Stimulated activated CD4-positive, alpha-beta T cell treated with anti-CD3 and anti-CD28 coated beads, Interleukin-15, amount 100 ng/mL, for 1 hour (primary cell): ENCODE results near the gene RERE.

Experiments used
- DNase-seq, 2 donors: peaks; one replicate each; pipeline ENCODE4 v3.0.0-alpha.2; 2020; ENCODE audit warnings: low read depth in 1 of 2, low spot score in 1 of 2

Gene RERE

DNA sequence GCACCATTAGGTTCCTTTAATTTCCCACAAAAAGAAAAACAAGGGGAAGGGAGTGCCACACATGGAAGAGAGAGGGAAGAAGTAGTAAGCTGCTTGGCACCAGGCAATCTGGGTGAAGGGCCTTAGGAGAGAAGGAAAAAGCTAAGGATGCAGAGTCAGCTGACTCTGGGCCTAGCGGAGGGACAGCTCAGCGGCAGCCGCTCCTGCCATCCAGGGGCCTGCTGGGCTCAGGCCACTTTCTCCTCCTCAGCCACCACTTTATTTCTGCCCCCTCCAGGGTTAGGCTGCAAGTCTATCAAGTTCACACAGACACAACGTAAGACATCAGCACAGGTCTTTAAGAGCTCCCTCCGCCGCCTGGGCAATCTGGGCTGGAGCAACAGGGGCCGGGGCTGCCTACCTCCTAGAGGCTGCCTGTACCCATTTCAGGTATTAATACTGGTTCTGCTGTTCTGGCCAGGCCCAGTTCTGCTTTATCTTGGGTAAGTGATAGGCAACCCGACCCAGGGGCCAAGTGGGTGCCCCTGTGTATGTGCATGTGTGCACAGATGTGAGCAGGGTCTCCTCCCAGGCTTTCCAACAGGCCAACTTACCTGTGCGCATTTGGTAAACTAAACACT lies 446.0 kb downstream of the RERE start:
- no peak for DNase-seq

DNA sequence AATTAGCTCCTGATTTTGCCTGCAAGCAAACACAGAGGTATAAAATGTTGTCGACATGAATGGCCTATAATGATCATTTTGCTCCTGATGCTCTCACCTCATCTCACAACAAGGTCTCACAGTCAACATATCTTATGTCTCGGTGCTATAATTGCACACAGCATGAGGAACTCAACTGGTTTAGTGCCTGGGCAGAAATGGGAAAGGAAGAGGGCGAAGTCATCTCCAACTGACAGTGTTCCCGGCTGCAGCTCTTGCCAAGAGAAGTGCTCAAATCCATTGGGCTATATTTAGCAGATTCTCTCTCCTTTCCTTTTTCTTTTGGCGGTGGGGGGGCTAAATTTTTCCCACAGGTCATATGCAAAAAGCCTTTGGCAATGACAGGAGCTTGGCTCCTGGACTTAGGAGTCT lies 446.5 kb downstream of the RERE start:
- DNase-seq, result no peak

DNA sequence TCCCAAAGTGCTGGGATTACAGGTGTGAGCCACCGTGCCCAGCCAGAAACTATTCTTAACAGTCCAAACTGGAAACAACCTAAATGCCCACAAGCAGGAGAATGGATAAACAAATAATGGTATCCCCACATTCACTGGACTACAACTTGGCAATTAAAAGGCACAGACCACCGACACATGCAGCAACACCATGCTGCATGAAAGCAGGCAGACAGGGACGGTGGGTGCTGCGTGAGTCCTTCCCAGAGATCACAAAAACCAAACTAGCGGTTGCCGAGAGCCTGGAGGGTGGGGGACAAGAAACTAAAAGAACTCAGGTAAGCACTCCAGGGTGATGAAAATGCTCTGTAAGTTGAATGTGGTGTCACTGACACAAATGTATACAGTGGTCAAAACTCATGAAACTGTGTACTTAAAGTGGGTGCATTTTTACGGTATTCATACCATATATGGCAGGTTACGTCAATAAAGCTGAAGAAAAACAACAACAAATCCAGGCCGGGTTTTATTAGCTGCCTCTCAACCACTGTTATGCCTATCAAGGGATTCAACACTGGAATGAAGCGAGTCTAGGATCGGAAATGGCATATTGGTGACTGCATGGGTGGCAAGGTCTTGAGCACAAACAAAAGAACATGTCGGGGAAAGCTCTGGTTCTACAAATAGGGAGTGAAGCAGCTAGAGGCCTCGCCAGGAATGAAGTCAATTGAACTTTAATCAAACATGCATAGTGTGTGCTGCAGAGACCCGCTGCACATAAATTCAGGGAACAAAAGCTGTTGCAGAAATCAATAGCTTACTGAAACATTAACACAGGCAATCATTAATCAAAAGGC lies 447.2 kb downstream of the RERE start:
- no peak for DNase-seq

DNA sequence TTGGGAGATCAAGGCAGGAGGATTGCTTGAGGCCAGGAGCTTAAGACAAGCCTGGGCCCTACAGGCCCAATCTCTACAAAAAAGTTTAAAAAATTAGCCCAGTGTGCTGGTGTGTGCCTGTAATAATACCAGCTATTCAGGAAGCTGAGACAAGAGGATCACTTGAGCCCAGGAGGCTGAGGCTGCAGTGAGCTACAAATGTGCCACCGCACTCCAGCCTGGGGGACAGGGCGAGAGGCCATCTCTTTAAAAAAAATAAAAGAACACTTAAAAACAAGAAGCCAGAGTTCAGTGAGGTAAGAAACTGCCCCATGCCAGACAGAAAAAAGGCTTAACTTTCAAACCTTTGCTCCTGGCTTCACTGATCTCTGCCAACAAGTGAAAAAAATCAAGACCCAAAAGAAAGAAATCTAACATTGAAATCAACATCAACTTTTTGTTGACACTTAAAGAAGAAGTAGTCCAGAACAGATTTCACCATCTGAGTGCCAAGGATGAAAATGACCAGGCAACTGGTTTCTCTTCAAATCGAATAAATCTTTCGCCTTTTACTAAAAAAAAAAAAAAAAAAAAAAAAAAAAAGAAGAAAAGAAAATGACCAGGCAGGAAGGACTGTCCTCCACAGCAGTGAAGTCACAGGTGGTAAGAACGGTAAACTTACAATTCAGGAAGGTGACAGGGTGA lies 448.3 kb downstream of the RERE start:
- DNase-seq, result no peak

DNA sequence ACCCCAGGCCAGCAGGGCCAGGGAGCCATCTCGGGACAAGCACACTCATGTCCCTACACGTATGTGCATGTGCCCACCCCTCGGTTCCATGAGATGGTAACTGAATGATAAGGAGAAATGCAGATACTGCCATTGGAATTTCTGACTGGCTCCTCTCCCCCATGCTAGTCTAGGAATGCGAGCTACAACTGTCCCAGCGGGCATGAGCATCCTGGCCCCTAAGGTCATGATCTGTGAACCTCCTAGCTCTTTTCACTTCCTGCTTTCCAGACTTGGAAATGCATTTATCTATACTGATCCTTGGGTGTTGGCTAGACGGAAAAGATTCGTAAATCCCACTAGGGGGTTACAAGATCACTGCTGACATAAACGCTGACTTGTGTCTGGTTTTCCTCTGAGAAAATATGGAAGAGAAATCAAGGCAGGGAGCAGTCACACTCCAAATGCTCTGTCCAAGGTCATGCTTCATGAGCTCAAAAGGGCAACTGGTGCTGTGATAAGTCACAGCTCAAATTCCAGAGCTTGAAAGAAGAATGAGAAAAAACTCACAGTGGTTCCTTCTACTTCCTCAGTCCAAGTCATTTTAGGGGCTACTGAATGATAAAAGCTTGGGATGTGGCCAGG lies 449.8 kb downstream of the RERE start:
- DNase-seq, result no peak

DNA sequence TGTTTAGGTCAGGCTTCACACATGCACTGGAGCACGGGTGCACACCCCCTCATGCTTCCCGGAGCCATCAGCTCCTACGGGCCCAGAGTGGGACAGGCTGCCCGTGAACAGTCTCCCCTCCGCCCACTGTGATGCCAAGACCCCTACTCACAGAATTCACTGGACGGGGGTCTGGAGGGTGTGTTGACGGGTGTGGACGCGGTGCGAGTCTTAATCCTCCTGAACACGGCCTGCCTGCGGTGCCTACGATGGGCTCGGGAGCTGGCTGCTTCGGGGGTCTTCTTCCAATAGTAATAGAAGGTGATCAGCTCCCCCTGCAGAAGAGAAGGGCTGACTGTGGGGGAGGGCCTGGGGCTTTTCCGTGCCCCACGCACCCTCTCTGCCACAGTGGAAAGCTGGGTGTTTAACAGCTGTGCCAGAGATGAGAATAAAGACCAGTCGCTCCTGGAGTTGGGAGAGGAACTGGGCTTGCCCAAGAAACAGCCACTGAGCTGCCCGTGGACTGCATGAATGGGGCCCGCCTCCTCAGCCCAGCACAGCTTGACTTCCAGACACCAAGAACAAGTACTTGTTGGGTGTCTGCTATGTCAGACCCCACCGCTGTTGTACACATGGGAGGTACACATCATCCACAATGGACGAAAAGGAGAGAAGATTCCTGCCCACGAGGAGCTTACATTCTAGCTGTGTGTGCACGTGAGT lies 451.6 kb downstream of the RERE start:
- DNase-seq, result no peak

DNA sequence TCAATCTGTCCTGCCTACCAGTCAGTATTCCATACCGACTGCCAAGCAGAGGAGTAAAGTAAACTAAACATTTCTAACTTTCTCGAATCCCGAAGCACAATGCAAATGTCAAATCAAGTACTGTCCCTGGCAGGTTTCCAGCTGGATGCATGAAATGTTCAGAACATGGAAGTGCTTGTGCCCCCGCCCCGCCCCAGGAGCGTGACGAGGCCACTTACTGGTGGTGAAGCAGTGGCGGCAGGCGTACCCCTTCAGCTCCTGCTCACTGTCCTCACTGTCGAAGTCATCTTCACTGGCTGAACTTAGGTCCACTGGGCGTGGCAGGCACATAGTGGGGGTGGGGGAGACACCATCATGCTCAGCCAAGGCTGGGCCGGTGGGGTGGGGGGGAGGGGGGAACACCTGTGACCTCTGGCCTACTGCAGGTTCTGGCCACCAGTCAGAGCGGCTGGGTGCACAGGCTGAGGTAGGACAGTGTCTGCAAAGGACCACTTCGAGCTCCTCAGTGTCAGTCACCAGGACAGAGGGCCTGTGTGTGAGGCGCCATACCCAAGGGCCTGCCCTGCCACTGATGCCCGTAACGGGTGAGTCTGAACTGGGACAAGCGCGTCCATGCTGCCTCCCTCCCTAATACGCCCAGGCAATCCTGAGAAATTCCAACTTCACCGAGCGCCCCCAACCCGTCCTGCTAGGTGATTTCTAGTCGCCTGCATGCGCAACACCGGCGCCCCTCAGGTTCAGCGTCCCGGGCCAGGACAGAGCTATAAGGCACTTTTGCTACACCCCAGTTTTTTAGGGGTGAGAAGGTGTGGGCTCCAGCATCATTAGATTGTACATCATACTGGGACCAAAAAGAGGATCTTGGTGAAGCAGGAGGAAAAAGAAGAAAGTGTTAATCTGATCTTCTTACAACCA lies 452.7 kb downstream of the RERE start:
- no peak for DNase-seq

DNA sequence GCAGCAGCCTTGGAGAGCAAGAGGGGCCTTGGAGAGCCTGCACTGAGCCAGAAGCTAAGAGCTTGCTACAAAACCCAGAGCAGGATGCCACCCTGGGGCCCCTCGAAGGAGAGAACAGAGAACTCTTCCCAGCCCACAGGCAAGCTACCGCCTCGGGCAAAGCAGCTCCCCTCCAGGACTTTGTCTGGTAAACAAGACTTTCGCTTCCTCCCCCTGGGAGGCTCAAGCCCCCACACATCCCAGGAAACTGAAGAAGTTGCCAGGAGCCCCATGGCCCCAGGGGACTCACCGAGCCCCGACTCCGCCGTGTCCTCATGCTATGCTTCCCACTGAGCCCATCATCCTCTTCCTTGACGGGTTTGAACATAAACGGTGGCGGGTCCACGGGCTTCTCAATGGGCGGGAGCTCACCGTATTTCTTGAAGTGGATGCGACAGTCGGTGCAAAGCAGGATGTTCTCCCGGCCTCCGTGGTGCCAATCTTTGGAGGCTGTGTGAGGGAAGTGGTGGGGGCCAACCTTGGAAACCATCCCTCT lies 453.6 kb downstream of the RERE start:
- no peak for DNase-seq

DNA sequence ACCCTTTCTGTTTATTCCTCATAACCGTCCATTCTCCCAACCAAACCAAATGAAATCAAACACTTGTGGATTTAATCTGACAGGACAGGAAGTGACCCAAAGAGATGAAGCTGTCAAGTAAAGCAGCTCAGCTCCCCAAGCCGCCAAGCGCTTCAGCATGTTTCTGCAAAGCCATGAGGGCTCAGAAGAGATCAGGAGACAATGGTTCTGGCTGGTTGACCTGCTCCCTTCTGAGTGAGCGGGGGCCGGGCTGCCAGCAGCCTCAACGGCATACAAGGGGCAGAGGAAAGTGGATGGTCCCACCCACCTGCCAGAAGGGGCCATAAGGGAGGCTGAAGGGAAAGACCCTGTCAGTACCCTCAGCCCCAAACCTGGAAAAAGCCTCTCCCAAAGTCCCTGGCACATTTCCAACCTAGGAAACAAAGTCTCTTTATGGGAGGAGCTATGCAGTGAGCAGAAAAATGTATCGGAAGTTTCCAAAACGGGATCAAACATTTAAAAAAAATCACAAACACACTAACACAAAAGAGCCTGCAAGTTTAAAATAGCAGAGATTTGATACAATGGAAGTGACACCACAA lies 454.2 kb downstream of the RERE start:
- DNase-seq, result no peak

DNA sequence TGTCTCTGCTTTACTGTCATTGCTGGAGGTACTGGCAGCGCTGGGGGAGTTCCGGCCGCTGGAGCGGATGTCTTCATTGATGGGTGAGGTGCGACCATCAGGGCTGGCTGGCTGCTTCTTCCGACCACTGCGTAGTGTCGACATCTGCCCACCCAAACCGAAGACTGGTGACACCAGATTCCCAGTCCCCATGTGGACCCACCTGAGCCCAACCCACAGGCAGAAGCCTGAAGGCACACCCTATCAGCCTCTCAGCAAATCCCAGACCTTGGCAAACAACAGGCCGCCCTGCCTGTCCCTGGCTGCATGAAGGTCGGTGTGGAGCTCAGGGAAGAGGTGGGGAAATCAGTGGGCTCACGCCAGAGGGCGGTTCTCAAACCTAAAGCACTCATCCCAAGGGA lies 454.7 kb downstream of the RERE start:
- no peak for DNase-seq

DNA sequence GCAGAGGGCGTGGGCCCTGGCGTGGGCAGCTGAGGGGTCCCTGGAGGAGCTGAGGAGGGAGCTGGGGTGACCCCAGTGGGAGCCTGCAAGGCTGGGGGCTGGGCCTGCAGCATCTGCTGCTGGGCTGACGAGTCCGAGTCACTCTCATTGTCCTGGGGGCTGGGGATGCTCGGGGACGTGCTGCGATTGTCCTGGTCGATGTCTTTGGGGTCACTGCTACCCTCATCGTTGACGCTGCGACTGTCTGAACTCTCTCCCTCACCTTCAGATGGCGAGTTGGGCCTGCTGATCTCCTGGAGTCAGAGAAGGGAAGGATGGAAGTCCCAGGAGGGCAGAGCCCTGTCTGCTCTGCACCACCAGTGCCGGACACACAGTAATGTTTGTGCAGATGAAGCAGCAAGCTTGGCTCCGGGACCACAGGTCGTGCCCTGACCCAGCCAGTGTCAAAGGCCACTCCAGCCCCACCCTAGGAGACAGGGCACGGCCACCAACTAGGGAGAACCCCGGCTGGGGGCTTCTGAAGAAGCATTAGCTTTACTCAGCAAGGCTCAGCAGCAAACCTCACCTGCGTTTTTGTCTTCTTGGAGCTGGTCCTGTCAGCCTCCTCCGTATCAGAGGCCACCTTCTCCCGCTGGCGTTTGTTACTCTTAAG lies 456.1 kb downstream of the RERE start:
- no peak for DNase-seq

DNA sequence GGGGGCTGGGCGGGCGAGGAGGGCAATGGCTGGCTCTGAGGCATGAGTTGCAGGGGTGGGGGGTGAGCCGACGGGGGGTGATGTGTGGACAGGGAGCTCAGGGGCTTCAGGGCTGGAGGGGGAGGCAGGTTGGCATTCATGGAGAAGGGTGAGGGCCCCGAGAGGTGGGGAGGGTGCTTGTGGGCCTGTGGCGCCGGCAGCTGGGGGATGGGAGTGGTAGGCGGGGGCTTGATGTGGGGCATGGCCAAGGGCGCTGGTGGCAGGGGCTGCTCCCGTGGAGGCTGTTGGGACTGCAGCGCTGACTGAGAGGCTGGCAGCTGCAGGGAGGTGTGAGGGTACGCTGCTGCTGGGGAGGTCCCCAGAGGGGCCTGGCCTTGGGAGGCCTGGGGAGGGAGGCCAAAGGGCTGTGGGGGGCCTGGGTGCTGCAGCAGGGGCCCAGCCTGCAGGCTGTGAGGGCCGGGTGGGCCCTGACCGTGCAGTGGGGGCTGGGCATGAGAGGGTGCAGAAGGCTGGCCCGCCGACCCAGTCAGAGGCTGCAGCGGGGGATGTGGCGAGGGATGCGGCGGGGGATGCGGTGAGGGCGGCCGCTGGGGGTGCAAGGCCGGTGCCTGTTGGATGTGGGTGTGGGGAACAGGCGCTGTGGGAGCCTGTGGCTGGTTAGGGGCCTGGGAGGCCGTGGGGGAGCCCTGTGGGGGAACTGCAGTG lies 456.8 kb downstream of the RERE start:
- no peak for DNase-seq

DNA sequence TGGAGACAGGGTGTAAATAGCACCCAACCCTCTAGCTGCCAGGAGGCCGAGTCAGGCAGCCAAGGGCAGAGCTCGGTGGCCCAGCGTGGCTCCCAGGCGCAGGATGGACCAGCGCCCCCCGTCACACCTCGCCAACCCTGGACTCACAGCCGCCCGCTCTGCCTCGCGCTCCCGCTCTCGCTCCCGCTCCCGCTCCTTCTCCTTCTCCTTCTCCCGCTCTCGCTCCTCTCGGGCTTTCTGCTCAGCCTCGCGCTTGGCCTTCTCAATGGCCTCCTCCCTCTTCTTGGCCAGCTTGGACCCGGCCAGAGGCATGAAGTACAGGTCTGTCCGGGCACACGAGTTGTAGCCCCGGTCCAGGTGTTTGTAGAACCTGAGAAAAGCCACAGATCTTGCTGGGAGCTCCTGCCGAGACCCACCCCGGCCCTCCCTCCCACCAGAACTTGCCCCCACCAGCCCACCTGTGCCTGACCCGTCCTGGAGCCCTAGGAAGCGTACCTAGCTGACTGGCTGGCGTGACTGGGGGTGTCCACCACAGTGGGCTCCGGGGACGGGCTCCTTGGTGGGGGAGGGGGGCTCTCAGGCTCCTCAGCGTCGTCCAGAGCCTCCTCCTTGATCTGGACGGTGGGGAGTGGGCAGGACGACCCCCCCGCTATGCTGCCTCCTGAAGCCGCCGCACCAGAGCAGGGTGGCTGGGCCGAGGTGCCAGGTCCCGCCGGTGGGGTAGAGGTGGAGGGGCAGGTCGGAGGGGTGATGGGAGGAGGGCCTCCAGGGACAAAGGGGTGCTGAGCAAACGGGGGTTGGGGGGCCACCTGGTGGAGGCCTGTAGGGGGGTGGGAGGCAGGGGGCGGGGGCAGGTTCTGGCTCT lies 457.6 kb downstream of the RERE start:
- no peak for DNase-seq

DNA sequence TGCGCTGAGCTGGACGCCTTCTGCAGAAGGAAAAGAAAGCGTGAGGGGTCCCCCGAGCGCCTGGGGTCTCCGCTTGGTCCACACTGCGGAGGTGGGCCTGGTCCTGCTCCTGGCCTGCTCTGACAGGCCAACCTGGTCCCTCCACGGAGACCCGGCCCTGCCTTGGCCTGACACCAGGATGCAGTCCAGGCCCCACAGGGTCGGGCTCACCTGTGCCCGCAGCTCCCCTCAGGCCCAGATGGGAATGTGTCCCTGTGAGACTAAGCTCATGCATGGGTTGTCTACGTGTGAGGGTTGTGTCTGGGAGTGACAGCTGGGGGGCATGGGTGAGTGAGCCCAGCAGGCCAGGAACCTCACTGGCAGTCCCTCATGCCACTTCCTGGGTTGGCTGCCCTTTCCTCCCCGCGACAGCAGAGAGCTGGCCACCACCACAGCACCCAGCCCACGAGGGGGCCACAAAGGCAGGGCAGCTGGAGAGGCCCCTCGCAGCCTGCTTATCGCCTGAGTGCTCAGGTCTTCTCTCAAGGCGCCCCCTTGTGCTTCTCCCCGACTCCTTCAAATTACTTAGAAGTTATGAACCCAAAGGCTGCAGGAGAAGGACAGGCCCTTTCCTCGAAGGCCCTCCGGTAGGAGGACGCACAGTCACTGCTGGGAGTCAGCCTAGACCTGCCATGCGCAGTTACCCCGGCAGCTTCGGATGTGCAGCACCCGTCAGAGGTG lies 458.4 kb downstream of the RERE start:
- no peak for DNase-seq

DNA sequence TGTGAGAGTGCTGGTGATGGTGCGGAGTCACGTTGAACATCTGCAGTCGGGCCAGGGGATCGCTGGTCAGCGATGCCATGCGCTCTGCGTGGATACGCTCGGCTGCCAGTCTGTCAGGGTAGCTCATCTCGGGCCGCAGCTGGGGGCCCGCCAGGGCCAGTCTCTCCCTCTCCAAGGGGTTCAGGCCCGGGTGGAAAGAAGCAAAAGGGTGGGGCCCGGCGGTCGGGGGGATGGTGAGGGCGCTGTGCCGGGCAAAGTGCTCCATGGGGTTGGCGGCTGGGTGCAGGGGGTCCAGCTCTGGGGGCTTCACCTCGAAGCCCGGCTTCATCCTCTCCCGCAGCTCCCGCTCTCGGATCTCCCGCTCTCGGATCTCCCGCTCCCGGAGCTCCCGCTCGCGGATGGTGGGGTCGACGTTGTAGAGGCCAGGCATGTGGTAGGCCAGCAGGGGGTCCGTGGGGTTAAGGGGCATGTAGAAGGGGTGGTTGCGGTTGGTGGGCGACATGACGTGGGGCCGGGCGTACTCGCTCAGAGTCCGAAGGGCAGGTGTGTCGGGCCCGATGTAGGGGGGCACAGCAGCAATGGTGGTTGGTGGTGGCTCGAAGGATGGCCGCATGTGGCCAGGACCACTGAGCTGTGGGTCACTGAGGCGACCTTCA lies 459.1 kb downstream of the RERE start:
- no peak for DNase-seq
